Astrocyte of the hippocampus (primary cell): ENCODE measurements around the gene FARP1.

Source experiments
- DNase-seq: peaks from one replicate; pipeline ENCODE4 v3.0.0; 2011; ENCODE audit warnings: low read depth, low spot score

The FARP1 gene

GRCh38 chr13:98483601-98484288 is 340.9 kb downstream of the FARP1 start:
- no peak for DNase-seq

- DNase-seq: peak; percentile 88
Observed at GRCh38 chr13:98484289-98485219, 341.7 kb downstream of the FARP1 start.

GRCh38 chr13:98485561-98485960 is 342.7 kb downstream of the FARP1 start:
- no peak for DNase-seq

- no peak for DNase-seq
Observed at GRCh38 chr13:98486412-98486811, 343.5 kb downstream of the FARP1 start.

GRCh38 chr13:98487016-98487415 is 344.1 kb downstream of the FARP1 start:
- DNase-seq: no peak

GRCh38 chr13:98487522-98487921 is 344.6 kb downstream of the FARP1 start:
- DNase-seq: no peak

GRCh38 chr13:98488736-98489135 is 345.8 kb downstream of the FARP1 start:
- no peak for DNase-seq

GRCh38 chr13:98489446-98490194 is 346.7 kb downstream of the FARP1 start:
- no peak for DNase-seq

GRCh38 chr13:98490195-98490836 is 347.4 kb downstream of the FARP1 start:
- no peak for DNase-seq

- no peak for DNase-seq
Observed at GRCh38 chr13:98490866-98491265, 348.0 kb downstream of the FARP1 start.

GRCh38 chr13:98492335-98493041 is 349.6 kb downstream of the FARP1 start:
- DNase-seq: no peak

GRCh38 chr13:98493042-98493712 is 350.3 kb downstream of the FARP1 start:
- no peak for DNase-seq

- DNase-seq: no peak
Observed at GRCh38 chr13:98494769-98495168, 351.9 kb downstream of the FARP1 start.

GRCh38 chr13:98495627-98496478 is 353.0 kb downstream of the FARP1 start:
- no peak for DNase-seq

- no peak for DNase-seq
Observed at GRCh38 chr13:98496479-98496791, 353.5 kb downstream of the FARP1 start.

GRCh38 chr13:98496966-98497365 is 354.1 kb downstream of the FARP1 start:
- DNase-seq: no peak

GRCh38 chr13:98500963-98501421 is 358.1 kb downstream of the FARP1 start:
- DNase-seq: no peak

- DNase-seq: no peak
Observed at GRCh38 chr13:98503175-98504028, 360.5 kb downstream of the FARP1 start.

- no peak for DNase-seq
Observed at GRCh38 chr13:98504029-98504351, 361.1 kb downstream of the FARP1 start.
